GM10248 (cell line): ENCODE results near the gene ADM.

Experiments used
- CTCF ChIA-PET: fragments of 300-600 bp; sonication (Branson Sonifier 250); formaldehyde crosslinking; extraction: SDS; loops from one replicate; lab custom pipeline; 2021; ENCODE audit warnings: antibody characterized with exemption; lab: Yijun Ruan, JAX
- POLR2A ChIA-PET: fragments of 350-650 bp; sonication (Branson Sonifier 250); formaldehyde crosslinking; extraction: SDS; loops from one replicate; lab custom pipeline; 2020; ENCODE audit warnings: antibody characterized with exemption; lab: Yijun Ruan, JAX
- DNase-seq: peaks from one replicate; pipeline ENCODE4 v3.0.0; 2012; ENCODE audit errors: extremely low spot score
- TF ChIP-seq, protein P1 (sequence below): IDR thresholded peaks from 2 replicates; pipeline ENCODE4 v1.5.1; 2012; ENCODE audit warnings: mild to moderate bottlenecking, low read depth; ENCODE audit errors: extremely low read depth, missing control alignments, control extremely low read depth

The ADM gene

DNA sequence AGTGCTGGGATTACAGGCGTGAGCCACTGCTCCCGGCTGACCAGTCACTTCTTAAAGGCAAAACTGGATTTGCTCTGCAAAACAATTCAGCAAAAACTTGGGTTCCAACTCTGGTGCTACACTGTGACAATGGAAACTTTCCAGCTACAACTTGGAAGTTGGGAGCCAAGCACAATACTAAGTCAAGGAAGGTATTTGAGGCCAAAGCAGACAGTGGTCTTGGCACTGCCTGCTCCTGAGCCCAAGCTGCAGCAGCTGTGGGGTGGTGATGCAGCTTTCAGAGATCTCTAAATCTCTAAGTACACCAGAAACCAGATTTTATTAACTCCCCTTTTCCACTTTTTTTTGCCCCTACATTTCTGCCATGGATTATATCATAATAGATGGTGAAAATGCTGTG is 17.5 kb downstream of the ADM start:
- TF ChIP-seq, protein P1, sequence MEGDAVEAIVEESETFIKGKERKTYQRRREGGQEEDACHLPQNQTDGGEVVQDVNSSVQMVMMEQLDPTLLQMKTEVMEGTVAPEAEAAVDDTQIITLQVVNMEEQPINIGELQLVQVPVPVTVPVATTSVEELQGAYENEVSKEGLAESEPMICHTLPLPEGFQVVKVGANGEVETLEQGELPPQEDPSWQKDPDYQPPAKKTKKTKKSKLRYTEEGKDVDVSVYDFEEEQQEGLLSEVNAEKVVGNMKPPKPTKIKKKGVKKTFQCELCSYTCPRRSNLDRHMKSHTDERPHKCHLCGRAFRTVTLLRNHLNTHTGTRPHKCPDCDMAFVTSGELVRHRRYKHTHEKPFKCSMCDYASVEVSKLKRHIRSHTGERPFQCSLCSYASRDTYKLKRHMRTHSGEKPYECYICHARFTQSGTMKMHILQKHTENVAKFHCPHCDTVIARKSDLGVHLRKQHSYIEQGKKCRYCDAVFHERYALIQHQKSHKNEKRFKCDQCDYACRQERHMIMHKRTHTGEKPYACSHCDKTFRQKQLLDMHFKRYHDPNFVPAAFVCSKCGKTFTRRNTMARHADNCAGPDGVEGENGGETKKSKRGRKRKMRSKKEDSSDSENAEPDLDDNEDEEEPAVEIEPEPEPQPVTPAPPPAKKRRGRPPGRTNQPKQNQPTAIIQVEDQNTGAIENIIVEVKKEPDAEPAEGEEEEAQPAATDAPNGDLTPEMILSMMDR = no peak
- ChIA-PET POLR2A (no interaction called here), CTCF (interaction anchor here (1.5 to 4.9 kb wide), 4 partner anchors 11 to 114 kb away, joined by 4 to 54 read pairs (median 32); partner anchors contain the start of gene ADM)
- no peak for DNase-seq

DNA sequence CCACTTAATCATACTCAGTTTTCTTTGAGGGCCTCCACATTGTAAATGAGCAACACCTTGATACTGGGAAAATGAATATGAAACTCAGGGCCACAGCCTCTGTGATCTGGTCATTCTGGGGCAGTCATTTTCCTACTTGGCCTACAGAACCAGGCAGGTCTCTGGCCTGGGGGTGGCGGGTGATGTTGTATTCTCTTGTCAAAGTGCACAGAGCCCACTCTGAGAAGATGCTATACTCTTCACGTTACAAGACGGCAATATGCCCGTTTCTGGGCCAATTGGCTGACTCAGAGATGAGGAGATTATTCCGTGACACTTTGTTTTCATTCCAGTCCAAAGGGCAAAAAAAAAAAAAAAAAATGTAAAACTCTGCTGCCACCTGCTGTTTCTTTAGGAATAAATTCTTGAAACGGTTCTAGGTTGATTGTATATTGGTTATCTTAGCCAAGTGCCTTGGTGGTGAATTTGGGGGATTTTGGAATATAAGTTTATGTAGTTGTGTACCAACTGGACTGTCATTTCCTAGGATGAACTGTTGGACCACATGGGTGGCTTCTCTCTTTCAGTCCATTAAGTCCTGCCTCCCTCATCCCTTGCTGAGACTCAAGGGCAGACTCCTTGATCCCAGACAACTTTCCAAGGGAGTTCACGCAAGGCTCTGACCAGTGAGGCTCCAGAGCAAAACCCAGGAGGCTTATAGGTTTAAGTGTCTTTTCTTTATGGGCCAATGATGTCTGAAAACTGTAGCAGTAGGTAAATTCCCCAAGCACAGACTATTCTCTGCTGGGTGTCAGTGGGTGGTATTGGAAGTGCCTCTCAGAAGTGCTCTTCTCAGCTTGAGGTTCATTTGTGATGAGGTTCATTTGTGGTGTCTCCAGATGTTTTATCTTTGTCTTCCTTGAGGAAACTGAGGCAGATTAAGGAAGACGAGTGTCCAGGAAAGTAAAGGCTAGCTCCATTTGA is 18.2 kb downstream of the ADM start:
- CTCF ChIA-PET = interaction anchor here (0.7 to 4.9 kb wide), 18 partner anchors 9 to 564 kb away, joined by 3 to 54 read pairs (median 5); partner anchors contain the start of gene ADM
- DNase-seq = peak; percentile 51
- TF ChIP-seq, protein P1 = peak; percentile 27
- POLR2A ChIA-PET = no interaction called here

DNA sequence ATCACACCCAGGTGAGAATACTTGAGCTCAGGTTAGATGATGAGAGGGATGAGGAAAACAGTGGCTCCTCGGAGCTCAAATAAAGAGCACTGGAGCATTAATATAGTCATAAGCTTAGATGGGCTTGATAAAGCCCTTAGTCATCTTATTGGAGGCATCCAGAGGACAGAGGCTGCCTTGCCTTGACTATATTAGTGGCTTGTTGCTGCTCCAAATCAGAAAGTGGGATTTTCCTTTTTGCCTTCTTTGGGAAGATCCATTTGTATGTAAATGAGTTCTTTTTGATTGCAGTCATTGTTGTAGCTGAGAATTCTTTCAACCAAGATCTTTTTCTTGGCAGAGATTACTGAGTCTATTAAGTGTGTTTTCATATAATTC is 18.9 kb downstream of the ADM start:
- DNase-seq = no peak
- ChIA-PET POLR2A (no interaction called here), CTCF (interaction anchor here (0.7 to 4.9 kb wide), 18 partner anchors 10 to 565 kb away, joined by 3 to 54 read pairs (median 4); partner anchors contain the start of gene ADM)
- TF ChIP-seq, protein P1 = no peak

DNA sequence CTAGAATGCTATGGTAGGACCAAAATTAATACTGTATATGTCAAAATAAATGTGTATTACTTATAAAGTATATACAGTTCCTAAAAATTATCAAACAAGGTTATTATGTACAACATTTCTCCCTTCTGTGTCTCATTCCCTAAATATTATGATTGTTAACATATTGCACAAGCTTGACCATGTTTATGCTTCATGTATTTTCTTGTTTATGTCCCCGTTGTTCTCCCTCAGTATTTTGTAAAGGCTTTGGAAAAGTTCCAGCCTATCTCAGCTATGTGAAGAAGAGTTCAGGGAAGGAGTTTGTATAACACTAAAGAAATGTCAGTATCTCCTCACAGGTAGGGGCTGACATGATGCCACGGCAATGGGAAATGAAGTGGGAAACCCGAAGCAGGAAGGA is 19.6 kb downstream of the ADM start:
- DNase-seq = no peak
- ChIA-PET CTCF (interaction anchor here (1.0 to 4.9 kb wide), 16 partner anchors 10 to 566 kb away, joined by 3 to 54 read pairs (median 6); partner anchors contain the start of gene ADM), POLR2A (no interaction called here)
- TF ChIP-seq, protein P1 = no peak

DNA sequence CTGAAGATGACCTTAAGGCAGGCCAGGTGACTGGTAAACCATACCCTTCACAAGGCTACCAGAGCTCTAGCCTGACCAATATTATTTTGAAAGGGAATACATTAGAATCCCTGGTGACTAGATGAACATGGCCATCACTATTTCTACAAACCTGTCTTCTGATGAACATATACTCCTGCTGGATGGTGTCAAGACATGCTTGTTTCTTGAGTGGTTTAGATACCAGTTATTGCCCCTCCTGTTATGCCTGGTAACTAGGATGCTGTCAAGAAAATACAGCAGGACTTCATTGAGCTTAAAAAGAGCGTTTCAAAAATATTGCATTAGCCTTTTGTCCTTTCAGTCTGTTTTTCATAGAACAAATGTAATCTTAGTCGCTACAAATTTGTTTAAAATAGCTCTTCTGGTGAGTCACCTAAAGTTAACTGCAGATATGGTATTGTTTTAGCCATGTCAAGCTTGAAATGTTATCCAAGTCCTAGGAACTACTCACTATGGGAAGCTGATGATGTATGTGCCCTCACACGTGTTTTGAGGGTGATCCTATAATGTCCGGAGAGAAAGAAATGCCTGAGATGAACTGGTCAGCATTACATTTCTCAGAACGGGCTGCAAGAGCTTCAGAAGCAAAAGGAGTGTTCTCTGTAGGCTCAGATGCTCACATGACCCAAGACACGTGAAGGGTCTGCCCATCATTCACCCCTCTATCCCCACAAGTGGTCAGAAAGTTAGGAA is 20.6 kb downstream of the ADM start:
- ChIA-PET CTCF (interaction anchor here (1.4 to 4.9 kb wide), 13 partner anchors 9 to 567 kb away, joined by 3 to 54 read pairs (median 7); no protein-coding TSS in a partner anchor), POLR2A (no interaction called here)
- TF ChIP-seq, protein P1 = no peak
- DNase-seq = no peak
